HPDE6-E6E7 (cell line): ENCODE measurements around the gene EXOC4.
A peak's percentile ranks its signal among the peaks of the same experiment; 100 is the strongest.

Experiments used
- DNase-seq: peaks from one replicate; pipeline ENCODE4 v3.0.0; 2011; ENCODE audit warnings: missing footprints; ENCODE audit errors: extremely low spot score

The EXOC4 gene

DNA sequence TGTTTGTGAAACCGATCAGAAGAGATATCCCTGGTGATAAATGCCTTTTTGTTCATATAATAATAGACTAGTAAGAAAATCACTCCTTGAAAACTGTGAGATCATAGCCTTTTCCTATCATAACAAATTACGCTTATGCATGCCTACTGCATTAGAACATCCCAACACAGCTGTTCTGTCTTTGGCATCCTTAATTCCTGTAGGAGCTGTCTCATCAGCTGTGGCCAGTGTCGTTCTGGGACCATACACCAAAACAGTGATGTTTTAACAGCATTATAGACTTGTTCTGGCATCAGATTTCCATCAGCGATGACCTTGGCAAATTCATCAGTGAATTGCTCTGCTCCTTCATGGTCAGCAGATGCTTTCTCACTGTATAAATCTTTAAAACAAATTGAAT, 450.7 kb downstream of the EXOC4 start:
- DNase-seq = no peak

DNA sequence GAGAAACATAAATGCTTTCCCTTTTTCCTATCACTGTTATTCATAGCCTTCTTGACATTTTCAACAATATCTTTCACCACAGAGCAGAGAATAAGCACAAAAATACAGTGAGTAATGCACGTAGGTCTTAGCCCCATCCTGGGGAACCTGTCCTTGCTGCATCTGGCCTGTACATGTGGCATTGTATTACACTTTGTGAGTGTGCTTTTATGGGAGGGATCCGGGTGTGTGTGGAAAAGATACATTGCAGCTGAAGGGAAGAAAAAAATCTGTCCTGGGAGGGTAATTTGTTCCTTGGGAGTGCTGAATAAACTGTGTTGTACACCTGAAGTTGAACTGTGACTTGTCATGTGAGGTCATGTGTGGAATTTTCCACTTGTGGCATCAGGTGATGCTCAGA, 451.6 kb downstream of the EXOC4 start:
- DNase-seq = no peak

DNA sequence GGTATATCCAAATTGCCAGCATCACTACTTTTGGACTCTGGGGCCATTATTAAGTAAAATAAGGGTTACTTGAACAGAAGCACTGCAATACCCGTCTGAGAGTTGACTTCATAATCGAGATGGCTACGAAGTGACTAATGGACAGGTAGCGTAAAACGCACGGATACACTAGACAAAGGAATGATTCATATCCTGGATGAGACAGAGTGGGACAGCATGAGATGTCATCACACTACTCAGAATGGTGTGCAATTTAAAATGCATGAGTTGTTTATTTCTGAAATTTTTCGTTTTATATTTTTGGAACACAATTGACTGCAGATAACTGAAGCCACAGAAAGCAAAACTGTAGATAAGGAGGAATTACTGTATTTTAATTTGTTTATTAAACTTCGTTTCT, 452.7 kb downstream of the EXOC4 start:
- peak; percentile 63 for DNase-seq

DNA sequence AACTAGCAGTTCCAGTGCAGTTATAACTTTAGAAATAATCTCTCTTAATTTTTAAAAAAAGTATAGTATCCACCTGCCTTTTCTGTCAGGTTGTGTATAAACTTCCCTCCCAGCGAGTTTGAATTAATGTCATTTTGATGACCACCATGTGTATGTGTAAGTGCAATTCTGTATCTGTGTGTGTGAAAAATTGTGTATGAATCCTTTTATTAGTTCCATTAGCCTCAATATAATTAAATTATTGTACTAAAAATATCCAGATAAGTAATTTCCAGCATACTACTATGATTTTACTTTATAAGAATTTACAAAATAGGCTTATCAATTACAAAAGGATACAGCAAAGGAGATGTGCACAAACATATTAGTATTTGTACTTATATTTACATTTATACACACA, 453.1 kb downstream of the EXOC4 start:
- DNase-seq = no peak

DNA sequence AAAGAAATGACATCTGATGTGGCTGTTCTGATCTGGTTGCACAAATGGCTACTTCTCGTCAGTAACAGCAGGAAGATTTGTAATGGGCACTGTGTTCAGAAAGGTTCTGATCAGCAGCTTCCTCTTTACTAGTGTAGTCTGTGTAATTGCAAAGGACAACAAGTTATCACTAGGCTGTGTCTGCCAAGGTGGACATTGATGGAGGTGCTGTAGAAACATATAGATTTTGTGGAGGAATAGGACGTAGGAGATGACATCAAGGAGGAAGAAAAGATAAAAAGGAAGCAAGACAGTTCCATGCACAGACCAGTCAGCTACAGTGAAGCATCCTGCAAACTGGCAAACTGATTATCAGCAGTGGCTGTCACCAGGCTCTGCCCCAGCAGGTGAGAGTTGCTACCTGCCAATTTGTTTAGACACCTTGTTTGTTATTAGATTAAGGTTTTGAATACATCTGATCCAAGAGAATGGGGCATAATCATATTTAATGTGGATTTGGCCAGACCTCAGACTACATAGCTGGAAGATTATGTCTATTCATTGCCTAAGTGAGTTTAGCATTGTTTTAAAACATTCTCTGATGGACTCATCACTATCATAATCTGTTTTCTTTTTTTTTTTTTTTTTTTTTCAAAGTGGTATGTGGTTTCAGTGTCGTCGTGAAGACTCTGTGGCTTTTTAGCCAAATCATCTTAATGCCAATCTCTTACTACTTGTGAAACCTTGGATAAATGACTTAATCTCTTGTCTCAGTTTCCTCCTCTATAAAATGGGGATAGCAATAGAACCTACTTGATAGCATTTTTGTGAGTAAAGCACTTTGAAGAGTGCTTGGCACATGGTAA, 456.4 kb downstream of the EXOC4 start:
- DNase-seq = no peak

DNA sequence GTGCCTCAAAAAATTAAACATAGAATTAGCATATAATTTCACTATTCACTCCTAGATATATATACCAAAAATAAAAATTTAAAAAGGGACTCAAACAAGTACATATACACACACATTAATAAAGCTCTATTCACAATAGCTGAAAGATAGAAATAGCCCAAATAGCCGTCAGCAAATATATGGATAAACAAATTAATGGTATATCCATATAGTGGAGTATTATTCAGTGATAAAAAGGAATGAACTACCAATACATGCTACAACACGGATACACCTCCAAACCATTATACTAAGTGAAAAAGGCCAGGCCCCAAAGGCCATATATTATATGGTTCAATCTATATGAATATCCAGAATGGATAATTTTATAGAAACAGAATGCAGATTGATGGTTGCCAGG, 459.7 kb downstream of the EXOC4 start:
- no peak for DNase-seq

DNA sequence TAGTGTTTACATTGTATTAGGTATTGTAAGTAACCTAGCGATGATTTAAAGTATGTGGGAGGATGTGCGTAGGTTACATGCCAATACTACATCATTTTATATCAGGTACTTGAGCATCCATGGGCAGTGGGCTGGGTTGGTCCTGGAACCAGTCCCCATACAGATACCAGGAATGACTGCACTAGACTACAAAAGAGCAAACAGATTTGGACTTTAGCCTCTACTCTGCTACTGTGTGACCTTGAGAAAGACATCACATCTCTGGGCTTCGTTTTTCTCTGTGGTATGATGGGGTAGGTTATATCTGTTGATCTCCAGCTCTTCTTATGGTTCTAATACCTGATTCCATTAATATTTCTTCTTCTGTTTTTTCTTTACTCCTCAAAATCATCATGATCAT, 461.8 kb downstream of the EXOC4 start:
- DNase-seq = no peak

DNA sequence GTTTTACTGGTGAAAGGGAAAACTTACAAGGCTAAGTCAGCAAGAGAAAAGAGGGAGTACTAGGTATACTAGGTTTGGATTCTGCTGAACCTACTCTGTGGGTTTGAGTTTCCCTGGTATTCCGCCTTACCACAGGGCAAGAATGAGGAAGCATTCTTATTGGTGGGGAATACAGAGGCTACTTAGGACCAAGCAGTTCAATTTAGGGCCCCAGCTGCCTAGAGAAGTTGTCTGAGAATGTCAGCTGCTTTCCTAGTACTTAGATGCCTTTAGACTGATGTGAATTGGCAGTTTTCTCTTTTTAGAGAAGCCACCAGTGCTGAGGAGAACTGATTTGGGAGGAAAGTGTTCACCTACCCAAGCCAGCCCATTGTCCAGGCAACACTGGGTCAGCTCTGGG, 465.3 kb downstream of the EXOC4 start:
- DNase-seq = no peak

DNA sequence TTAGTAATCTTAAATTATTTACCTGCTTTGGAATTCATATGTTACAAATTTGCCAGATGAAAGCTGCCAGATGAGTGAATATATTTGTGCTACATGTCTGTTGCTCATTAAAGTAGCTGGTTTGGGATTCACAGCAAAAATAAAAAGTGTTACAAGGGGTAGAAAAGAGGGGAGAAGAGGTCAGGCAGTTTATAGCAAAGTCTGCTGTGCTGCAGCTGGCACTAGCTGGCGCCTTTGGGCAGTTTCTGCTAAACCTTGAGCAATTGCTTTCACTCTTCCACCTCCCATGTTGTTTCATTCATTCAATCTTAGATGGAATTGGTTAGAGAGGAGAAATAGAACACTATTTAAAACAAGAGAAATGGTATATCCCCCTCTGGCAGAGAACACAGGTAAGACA, 470.2 kb downstream of the EXOC4 start:
- no peak for DNase-seq

DNA sequence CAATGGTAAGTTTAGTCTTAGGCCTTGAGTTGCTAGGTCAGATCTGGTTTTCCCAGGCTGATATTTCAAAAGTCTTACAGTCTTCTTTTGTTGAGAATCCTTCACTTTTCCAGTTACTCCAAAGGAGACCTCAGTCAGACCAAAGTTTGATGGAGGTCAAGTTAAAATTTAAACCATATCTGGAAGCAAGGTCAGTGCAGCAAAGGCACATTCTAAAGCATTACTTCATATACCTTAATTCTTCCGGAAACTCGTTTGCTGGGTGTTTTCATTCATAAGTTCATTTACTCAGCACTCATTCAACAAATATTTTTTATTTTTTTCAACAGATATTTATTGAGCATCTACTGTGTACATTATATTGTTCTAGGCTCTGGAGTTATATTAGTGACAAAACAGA, 471.3 kb downstream of the EXOC4 start:
- no peak for DNase-seq

DNA sequence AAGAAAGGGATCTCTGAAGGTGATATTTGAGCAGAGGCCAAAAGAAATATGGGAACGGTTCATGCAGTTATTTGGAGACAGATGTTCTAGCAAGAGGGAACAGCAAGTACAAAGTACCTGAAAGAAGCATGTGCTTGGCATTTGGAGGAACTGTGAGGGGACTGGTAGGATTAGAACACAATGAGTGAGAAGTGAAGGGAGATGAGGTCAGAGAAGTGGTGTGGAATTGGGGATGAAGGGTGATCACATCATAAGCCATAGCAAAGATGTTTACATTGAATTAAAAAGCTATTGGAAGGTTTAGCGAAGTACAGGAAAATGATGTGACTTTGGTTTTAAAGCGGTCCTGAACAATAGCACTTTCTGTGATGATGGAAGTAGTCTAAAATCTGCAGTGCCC, 471.8 kb downstream of the EXOC4 start:
- DNase-seq = no peak

DNA sequence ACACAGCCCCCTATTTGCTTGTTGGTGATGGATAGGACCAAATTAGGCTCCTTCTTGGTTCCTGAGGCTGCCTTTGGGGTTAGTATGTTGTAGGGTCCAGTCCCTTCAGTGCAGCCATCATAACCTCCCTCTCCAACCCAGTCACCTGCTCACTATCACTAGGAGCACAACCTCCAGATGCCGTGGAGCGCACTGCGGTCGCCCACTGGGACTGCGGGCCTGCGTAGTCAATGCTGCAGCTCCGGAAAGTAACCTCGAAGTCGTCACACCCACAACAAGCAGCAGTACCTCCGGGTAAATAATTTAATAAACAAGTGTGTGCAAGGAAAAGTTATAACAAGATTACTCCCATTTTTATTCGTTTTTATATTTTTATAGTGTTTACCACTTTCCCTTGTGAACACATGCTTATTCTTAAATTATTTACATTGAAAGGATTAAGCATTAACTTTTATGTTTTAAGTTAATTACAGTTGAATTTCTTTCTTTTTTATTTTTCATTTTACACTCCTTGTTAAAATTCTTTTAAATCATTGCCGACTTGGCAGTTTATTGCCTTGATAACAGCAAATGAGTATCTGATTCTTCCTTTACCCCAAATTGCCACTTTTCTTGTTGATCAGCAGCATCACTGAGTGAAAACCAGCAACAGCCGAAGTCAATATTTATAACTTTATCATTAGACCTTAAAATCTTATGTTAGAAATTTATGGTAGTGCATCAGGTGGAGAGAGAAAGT, 474.8 kb downstream of the EXOC4 start:
- DNase-seq = no peak

DNA sequence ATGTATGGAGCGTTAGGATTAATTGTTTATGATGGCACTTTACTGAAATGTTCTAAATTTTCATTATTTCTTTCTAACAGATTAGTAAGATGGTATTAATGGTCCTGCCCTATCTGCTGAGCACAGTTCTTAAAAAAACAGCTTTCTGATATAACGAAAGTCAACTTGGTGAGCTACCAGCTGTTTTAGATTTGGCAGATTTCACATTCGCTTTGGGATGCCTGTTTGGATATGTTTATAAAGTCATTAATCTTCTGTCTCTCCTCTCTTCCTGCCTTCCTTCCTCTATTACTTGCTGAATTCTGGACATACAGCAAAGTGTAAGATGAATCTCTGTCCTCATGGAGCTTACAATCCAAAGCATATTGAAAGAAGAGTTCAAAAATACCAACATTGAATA, 477.5 kb downstream of the EXOC4 start:
- DNase-seq = no peak

DNA sequence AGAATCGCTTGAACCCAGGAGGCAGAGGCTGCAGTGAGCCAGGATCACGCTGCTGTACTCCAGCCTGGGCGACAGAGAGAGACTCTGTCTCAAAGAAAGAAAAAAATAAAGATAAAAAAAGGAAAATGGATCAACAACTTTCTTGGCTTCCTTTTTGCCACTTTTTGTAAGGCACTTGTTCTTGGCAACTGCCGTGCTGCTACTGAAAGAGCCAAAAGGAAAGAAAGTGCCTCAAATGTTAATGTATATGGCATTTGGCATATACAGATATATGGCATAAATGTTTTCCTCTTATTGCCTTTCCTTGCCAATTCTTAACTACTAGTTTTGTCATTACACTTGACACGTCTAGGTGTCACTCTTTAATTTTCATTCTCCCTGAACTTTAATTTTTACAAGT, 480.5 kb downstream of the EXOC4 start:
- no peak for DNase-seq

DNA sequence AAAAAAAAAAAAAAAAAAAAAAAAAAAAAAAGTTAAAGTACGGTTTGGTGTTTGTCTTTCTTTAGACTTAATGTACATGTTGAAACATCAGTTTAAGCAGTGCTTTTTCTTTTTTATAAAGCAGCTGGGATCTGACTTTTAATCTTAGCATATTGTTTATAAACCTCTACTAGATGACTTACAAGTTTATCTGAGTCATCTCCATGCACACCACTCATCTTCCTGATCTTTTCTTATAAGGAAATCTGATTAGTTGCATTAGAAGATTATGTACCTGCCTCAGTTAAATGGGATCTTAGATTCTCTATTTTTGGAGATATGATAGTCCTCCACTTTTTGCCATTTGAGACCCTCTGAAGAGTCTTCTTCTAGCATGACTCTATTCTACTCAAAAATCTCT, 482.3 kb downstream of the EXOC4 start:
- DNase-seq = no peak

DNA sequence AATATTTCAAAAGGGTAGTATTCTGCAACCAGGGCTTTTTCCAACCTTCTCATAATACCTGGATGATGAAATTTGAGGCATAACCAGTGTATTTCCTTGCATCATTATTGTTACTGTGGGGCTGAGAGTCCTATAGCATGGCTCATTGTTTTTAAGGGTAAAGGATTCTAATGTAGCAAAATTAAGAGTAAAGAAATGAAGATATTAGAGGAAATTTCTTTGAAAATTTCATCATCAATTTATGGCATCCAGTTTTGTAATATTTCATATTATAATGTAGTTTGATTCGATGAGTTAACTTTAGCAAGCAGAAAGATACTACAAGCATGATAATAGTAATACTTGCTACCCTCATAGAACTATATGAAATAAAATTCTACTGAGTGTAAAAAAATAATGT, 486.9 kb downstream of the EXOC4 start:
- no peak for DNase-seq

DNA sequence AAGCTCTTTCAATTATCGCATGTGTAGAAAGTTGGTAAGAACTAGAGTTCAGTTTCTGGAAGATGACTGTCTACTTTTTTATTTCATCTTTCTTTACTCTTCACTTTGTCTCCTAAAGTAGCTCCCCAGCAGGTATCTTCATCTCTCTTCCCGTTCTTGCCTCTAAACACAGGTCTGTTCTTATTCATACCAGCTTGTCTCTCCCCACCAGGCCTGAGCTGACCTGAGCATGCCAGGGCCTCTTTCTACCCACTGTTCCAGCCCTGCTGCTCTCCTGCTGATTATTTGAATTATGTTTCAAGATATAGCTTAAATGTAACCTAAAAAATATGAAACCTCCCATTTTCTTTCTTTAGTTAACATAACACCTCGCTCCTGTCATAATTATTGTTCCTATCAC, 488.2 kb downstream of the EXOC4 start:
- no peak for DNase-seq

DNA sequence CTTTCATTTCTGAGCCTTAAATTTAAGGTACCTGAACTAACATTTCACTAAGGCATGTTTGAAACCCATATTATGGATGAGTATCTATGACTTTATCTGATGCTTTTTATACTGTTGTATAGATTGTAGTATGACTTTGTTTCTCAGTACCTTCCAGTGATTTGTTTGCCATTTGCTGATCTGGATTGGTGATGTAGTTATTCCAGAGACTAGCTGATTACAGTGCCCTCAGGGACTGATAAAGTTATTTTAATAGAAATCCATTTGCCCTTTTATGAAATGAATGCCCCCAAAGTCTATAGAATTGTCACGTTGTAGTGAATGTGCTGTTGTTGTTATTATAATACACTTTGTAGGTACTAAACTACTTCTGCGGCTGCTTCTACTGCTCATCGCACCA, 488.8 kb downstream of the EXOC4 start:
- DNase-seq = no peak

DNA sequence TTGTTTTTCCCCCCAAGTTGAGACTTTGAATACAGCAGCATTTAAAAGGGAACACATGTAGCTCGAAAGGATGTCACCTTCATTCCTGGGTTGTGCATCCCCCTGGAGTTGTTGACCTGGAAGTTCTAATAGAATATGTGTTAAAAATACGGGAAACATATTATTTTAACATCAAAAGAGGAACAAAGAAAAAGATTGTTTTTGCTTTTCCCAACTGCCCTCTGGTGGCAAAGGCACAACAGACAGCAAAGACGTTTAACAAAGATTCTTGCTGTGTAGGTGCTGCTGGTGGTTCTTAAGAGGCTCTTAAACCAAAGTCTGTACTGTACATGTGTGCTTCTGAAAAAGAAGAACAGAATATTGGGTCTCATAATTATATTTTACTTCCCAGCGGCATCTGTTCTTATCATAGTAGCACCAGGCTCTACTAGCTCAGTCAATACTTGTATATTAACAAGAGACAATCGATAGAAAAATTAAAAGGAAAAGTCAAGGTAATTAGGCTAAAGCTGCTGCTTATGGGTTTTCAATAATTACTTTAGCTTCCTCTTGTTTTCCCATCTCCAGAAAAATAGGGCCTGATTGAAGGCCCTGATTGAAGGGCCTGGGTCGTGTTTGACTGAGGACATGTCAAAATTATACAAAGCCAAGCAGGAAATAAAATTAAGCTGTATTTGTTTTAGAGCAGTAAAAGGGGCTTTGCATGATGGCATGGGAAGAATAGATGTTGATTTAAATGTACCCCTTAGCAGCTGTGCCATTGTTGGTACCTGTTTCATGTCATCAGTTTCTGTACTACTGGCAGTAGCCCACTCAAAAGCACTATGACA, 490.0 kb downstream of the EXOC4 start:
- no peak for DNase-seq

DNA sequence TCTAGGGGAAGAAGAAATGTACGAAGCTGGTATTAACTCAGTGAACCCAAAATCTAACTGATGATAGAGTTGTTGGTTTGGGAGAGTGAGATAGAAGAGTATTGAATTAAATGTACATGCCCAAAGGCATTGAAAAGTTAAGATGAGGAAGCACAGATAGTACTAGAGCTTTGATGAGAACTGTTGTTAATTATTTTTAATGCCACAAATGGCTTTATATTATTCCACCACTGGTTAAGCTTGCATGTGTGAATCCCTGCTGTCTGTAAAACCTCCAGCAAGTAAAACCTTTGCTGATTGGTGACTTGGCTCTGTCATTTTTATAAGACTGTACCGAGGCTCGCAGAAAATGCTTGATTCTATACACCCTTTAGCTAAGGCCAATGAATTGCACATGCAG, 491.6 kb downstream of the EXOC4 start:
- DNase-seq = no peak

DNA sequence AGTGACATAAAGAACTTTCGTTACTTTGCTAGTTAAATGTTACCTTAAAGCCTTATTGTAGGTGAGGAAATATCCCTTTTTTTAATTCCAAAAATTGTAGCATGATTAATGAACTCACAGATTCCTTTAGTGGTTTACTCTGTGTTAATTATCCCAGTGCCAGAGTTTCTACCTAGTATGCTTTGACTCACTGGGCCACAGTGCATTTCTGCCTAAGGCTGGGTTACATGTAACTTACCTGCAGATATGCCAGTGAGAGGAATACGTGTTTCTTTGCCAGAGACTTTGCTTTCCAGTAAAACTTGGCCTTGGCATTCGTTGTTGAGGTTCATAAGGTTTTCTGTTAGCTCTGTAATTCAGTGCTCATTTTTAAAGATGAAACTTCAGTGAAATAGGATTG, 493.4 kb downstream of the EXOC4 start:
- DNase-seq = no peak

DNA sequence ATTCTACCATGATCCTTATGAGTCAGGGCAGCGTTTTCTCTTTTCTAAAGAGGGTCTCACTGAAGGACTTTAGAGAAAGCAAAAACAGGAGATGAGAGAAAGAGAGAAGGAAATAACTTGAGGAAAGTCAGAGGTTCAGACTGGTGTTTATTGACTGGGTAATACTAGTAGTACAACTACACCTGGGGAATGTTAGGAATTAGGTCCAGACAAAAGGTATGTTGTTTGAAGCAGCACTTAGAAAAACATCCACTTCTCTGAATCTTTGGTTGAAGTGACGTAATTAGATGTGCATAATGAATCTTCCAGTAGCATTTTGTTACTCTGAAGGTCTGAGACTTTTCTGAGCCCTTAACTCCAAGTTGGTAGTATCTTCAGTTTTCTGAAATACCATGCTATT, 494.0 kb downstream of the EXOC4 start:
- no peak for DNase-seq
